Endothelial cell (in vitro differentiated cells): ENCODE data around the gene URI1. TPM values are rescaled to one million over a fixed set of nuclear protein-coding genes. Genes with fewer than 3 reads are reported as not detected.
A peak's percentile ranks its signal among the peaks of the same experiment; 100 is the strongest.

Source experiments
- DNase-seq: peaks from one replicate; pipeline ENCODE4 v3.0.0; 2021; ENCODE audit warnings: low spot score
- H3K27ac Mint-ChIP-seq: one replicate; pipeline ENCODE4 v1.8.0; 2021; ENCODE audit warnings: mixed read lengths, inconsistent platforms; ENCODE audit not compliant: unreplicated experiment
- H3K27me3 Mint-ChIP-seq: one replicate; pipeline ENCODE4 v1.8.0; 2021; ENCODE audit warnings: mild to moderate bottlenecking, moderate library complexity, mixed read lengths, inconsistent platforms; ENCODE audit not compliant: unreplicated experiment
- H3K36me3 Mint-ChIP-seq: one replicate; pipeline ENCODE4 v1.8.0; 2021; ENCODE audit warnings: mild to moderate bottlenecking, low read depth, mixed read lengths, inconsistent platforms; ENCODE audit not compliant: unreplicated experiment
- H3K4me1 Mint-ChIP-seq: one replicate; pipeline ENCODE4 v1.8.0; 2021; ENCODE audit warnings: mild to moderate bottlenecking, mixed read lengths, inconsistent platforms; ENCODE audit not compliant: unreplicated experiment
- H3K4me3 Mint-ChIP-seq: one replicate; pipeline ENCODE4 v1.8.0; 2021; ENCODE audit warnings: mild to moderate bottlenecking, mixed read lengths, inconsistent platforms; ENCODE audit not compliant: unreplicated experiment
- H3K9me3 Mint-ChIP-seq: one replicate; pipeline ENCODE4 v1.8.0; 2021; ENCODE audit warnings: mixed read lengths, inconsistent platforms; ENCODE audit not compliant: unreplicated experiment
- CTCF ChIP-seq: fragments of 200-600 bp; sonication (generic); IDR thresholded peaks from one replicate; pipeline ENCODE4 v1.5.0; 2021; ENCODE audit warnings: antibody characterized with exemption; ENCODE audit not compliant: unreplicated experiment
- total RNA-seq: library from RNA; stranded (reverse); fragmentation: NEBNext Ultra II Directional; extraction: Animal tissue kit (Norgen Biotek cat#: 25700); gene quantifications from one replicate; pipeline ENCODE4 v1.2.1, GENCODE V29; 2021; ENCODE audit not compliant: unreplicated experiment

URI1 gene
- total RNA-seq, 1 donor from 2014 or later, result 38.2 TPM

- peak overlapping the region; percentile 92 for H3K27ac Mint-ChIP-seq
- no peaks in the 10 kb centered on the region for H3K9me3 Mint-ChIP-seq
- peaks cover 9% of the 10 kb centered on the region for H3K4me1 Mint-ChIP-seq
- peaks cover 11% of the 10 kb centered on the region for H3K36me3 Mint-ChIP-seq
- no peaks in the 10 kb centered on the region for H3K27me3 Mint-ChIP-seq
- TF ChIP-seq CTCF, result no peak
- no peak for DNase-seq
- H3K4me3 Mint-ChIP-seq, result no peak overlapping the region
These were observed 10.6 kb downstream of the URI1 start for GRCh38 chr19:29952646-29953045.

- Mint-ChIP-seq H3K27me3 (no peaks in the 10 kb centered on the region), H3K9me3 (no peaks in the 10 kb centered on the region), H3K4me1 (peaks cover 9% of the 10 kb centered on the region), H3K36me3 (peaks cover 8% of the 10 kb centered on the region), H3K27ac (peak overlapping the region; percentile 12), H3K4me3 (no peak overlapping the region)
- TF ChIP-seq CTCF, result no peak
- no peak for DNase-seq
These were observed 11.6 kb downstream of the URI1 start for GRCh38 chr19:29953352-29954247.

GRCh38 chr19:29956855-29957254, 14.8 kb downstream of the URI1 start:
- H3K4me3 Mint-ChIP-seq, result no peak overlapping the region
- no peak for DNase-seq
- H3K36me3 Mint-ChIP-seq, result no peaks in the 10 kb centered on the region
- TF ChIP-seq CTCF, result no peak
- no peak overlapping the region for H3K27ac Mint-ChIP-seq
- H3K27me3 Mint-ChIP-seq, result no peaks in the 10 kb centered on the region
- H3K4me1 Mint-ChIP-seq, result peaks cover 9% of the 10 kb centered on the region
- H3K9me3 Mint-ChIP-seq, result no peaks in the 10 kb centered on the region

- Mint-ChIP-seq H3K27ac (no peak overlapping the region), H3K27me3 (peaks cover 1% of the 10 kb centered on the region), H3K9me3 (no peaks in the 10 kb centered on the region), H3K36me3 (no peaks in the 10 kb centered on the region), H3K4me3 (no peak overlapping the region), H3K4me1 (peaks cover 14% of the 10 kb centered on the region)
- no peak for TF ChIP-seq CTCF
- DNase-seq, result no peak
These were observed 19.3 kb downstream of the URI1 start for GRCh38 chr19:29961311-29961710.

- no peak for TF ChIP-seq CTCF
- DNase-seq, result no peak
- no peaks in the 10 kb centered on the region for H3K36me3 Mint-ChIP-seq
- H3K4me1 Mint-ChIP-seq, result peaks cover 14% of the 10 kb centered on the region
- H3K9me3 Mint-ChIP-seq, result no peaks in the 10 kb centered on the region
- no peak overlapping the region for H3K4me3 Mint-ChIP-seq
- peaks cover 1% of the 10 kb centered on the region for H3K27me3 Mint-ChIP-seq
- H3K27ac Mint-ChIP-seq, result no peak overlapping the region
These were observed 20.8 kb downstream of the URI1 start for GRCh38 chr19:29962793-29963192.
